ENCODE data around the gene TCEAL5. TPM values are rescaled to one million over a fixed set of nuclear protein-coding genes. Genes with fewer than 3 reads are reported as not detected.

The TCEAL5 gene
- total RNA-seq, 1 donor from 2014 or later, result not detected

GRCh38 chrX:103256651-103257050 lies 19.9 kb downstream of the TCEAL5 start:
- peaks cover 17% of the 10 kb centered on the region for H3K36me3 Mint-ChIP-seq
- TF ChIP-seq, protein P1, sequence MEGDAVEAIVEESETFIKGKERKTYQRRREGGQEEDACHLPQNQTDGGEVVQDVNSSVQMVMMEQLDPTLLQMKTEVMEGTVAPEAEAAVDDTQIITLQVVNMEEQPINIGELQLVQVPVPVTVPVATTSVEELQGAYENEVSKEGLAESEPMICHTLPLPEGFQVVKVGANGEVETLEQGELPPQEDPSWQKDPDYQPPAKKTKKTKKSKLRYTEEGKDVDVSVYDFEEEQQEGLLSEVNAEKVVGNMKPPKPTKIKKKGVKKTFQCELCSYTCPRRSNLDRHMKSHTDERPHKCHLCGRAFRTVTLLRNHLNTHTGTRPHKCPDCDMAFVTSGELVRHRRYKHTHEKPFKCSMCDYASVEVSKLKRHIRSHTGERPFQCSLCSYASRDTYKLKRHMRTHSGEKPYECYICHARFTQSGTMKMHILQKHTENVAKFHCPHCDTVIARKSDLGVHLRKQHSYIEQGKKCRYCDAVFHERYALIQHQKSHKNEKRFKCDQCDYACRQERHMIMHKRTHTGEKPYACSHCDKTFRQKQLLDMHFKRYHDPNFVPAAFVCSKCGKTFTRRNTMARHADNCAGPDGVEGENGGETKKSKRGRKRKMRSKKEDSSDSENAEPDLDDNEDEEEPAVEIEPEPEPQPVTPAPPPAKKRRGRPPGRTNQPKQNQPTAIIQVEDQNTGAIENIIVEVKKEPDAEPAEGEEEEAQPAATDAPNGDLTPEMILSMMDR (conservative IDR thresholded peaks at IDR 0.05), result no peak
- no peak overlapping the region for H3K27ac Mint-ChIP-seq
- no peak for DNase-seq (ENCODE audit: extremely low spot score, unreplicated experiment)
- H3K4me3 Mint-ChIP-seq, result no peak overlapping the region
- no peaks in the 10 kb centered on the region for H3K9me3 Mint-ChIP-seq
- peaks cover 14% of the 10 kb centered on the region for H3K4me1 Mint-ChIP-seq (ENCODE audit: unreplicated experiment)
- H3K27me3 Mint-ChIP-seq, result no peaks in the 10 kb centered on the region

DNA sequence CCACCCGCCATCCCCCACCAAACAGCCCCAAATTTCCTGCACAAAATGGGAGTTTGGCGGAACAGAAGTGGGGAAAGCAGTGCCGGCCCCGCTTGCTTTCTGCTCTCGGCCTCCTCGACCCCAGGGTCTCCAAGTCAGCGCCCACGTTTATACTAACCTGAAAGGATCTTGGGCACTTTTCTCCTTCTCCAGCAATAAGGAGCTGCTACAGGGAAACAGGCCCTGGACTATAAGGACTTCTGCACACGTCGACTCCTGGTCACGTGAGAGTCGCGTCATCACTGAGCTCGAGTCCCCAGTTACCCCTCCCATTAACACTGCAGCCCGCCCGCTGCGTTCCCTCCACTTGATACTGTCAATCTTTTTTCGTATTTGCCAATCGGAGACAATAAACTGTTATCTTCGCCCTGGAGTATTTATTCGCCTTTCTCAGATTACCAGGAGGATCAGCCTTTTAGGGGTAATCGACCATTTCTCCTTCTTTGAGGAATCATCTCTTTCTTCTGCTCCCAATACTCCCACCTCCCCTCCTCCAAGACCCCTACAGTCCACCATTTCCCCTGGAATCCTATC lies 21.5 kb downstream of the TCEAL5 start, which contains the start of gene TCEAL8:
Gene TCEAL8, minus strand, starts transcription at position 235 of the 573 bp plus-strand sequence. CDS start 1,176 bp downstream, outside the sequence.
- no peak for DNase-seq (ENCODE audit: extremely low spot score, unreplicated experiment)
- Mint-ChIP-seq H3K4me3 (peak within 1 kb of the TSS; percentile 95), H3K9me3 (no peaks in the 10 kb centered on the region), H3K4me1 (ENCODE audit: unreplicated experiment) (peaks cover 14% of the 10 kb centered on the region), H3K36me3 (peaks cover 17% of the 10 kb centered on the region), H3K27ac (peak within 1 kb of the TSS; percentile 97), H3K27me3 (no peaks in the 10 kb centered on the region)
- TF ChIP-seq, protein P1 (conservative IDR thresholded peaks at IDR 0.05), result no peak

- TF ChIP-seq, protein P1 (conservative IDR thresholded peaks at IDR 0.05), result no peak
- H3K4me1 Mint-ChIP-seq (ENCODE audit: unreplicated experiment), result peaks cover 14% of the 10 kb centered on the region
- H3K9me3 Mint-ChIP-seq, result no peaks in the 10 kb centered on the region
- no peaks in the 10 kb centered on the region for H3K27me3 Mint-ChIP-seq
- no peak for DNase-seq (ENCODE audit: extremely low spot score, unreplicated experiment)
- H3K4me3 Mint-ChIP-seq, result peak overlapping the region; percentile 95
- peak overlapping the region; percentile 97 for H3K27ac Mint-ChIP-seq
- peaks cover 17% of the 10 kb centered on the region for H3K36me3 Mint-ChIP-seq
Measured at GRCh38 chrX:103254171-103254824, 22.3 kb downstream of the TCEAL5 start.

- H3K4me1 Mint-ChIP-seq (ENCODE audit: unreplicated experiment), result peaks cover 14% of the 10 kb centered on the region
- H3K9me3 Mint-ChIP-seq, result no peaks in the 10 kb centered on the region
- H3K27ac Mint-ChIP-seq, result peak overlapping the region; percentile 97
- DNase-seq (ENCODE audit: extremely low spot score, unreplicated experiment), result no peak
- peaks cover 17% of the 10 kb centered on the region for H3K36me3 Mint-ChIP-seq
- TF ChIP-seq, protein P1 (conservative IDR thresholded peaks at IDR 0.05), result no peak
- no peaks in the 10 kb centered on the region for H3K27me3 Mint-ChIP-seq
- H3K4me3 Mint-ChIP-seq, result peak overlapping the region; percentile 95
Measured at GRCh38 chrX:103253608-103254007, 22.9 kb downstream of the TCEAL5 start.

GRCh38 chrX:103250977-103251376 lies 25.6 kb downstream of the TCEAL5 start:
- TF ChIP-seq, protein P1 (conservative IDR thresholded peaks at IDR 0.05), result no peak
- DNase-seq (ENCODE audit: extremely low spot score, unreplicated experiment), result no peak
- Mint-ChIP-seq H3K9me3 (no peaks in the 10 kb centered on the region), H3K27ac (peak overlapping the region; percentile 87), H3K27me3 (no peaks in the 10 kb centered on the region), H3K36me3 (peaks cover 17% of the 10 kb centered on the region), H3K4me3 (peak overlapping the region; percentile 48), H3K4me1 (ENCODE audit: unreplicated experiment) (peaks cover 14% of the 10 kb centered on the region)
